ENCODE measurements around the gene KRT6B.

Gene KRT6B

DNA sequence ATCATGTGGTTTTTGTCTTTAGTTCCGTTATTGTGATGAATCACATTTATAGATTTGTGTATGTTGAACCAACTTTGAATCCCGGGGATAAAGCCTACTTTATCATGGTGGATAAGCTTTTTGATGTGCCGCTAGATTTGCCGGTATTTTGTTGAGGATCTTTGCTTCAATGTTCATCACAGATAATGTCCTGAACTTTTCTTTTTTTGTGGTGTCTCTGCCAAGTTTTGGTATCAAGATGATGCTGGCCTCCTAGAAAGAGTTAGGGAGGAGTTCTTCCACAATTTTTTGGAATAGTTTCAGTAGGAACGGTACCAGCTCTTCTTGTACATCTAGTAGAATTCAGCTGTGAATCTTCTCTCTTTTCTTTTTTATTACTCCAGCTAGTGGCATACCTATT lies 6.9 kb upstream of the KRT6B start:
- no peaks in the 10 kb centered on the region for H3F3A ChIP-seq (ENCODE audit: insufficient read depth, low read length)
- DNase-seq, result no peak
- no peaks in the 10 kb centered on the region for H3K79me2 ChIP-seq (ENCODE audit: low read length)
- TF ChIP-seq EZH2 (optimal IDR thresholded peaks at IDR 0.05; ENCODE audit: low read depth, low read length) (no peak), EZH2phosphoT487 (IDR thresholded peaks at IDR 0.05; ENCODE audit: low read length) (no peak)
- TF ChIP-seq, protein P1, sequence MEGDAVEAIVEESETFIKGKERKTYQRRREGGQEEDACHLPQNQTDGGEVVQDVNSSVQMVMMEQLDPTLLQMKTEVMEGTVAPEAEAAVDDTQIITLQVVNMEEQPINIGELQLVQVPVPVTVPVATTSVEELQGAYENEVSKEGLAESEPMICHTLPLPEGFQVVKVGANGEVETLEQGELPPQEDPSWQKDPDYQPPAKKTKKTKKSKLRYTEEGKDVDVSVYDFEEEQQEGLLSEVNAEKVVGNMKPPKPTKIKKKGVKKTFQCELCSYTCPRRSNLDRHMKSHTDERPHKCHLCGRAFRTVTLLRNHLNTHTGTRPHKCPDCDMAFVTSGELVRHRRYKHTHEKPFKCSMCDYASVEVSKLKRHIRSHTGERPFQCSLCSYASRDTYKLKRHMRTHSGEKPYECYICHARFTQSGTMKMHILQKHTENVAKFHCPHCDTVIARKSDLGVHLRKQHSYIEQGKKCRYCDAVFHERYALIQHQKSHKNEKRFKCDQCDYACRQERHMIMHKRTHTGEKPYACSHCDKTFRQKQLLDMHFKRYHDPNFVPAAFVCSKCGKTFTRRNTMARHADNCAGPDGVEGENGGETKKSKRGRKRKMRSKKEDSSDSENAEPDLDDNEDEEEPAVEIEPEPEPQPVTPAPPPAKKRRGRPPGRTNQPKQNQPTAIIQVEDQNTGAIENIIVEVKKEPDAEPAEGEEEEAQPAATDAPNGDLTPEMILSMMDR (IDR thresholded peaks at IDR 0.05; ENCODE audit: low read length), result no peak
- no peak overlapping the region for H3K27ac ChIP-seq (ENCODE audit: low read length)
- no peaks in the 10 kb centered on the region for H3K27me3 ChIP-seq (replicated peaks; ENCODE audit: insufficient read depth, low read length)
- no peaks in the 10 kb centered on the region for H3K9me2 ChIP-seq (replicated peaks; ENCODE audit: insufficient read depth, low read length)
- H3K9me3 ChIP-seq (replicated peaks; ENCODE audit: insufficient read depth, low read length), result no peaks in the 10 kb centered on the region
- no peaks in the 10 kb centered on the region for H3K36me3 ChIP-seq (replicated peaks; ENCODE audit: insufficient read depth, low read length)
- no peak overlapping the region for H3K4me3 ChIP-seq (ENCODE audit: low read length)
- H3K4me2 ChIP-seq (ENCODE audit: low read depth, low read length), result no peak overlapping the region
- no peak overlapping the region for H2AFZ ChIP-seq (ENCODE audit: low read length)
- no peak overlapping the region for H3K9ac ChIP-seq (ENCODE audit: low read length)
- H3K4me1 ChIP-seq (ENCODE audit: low read length), result no peaks in the 10 kb centered on the region
- H4K20me1 ChIP-seq (ENCODE audit: insufficient read depth, low read length), result no peaks in the 10 kb centered on the region

DNA sequence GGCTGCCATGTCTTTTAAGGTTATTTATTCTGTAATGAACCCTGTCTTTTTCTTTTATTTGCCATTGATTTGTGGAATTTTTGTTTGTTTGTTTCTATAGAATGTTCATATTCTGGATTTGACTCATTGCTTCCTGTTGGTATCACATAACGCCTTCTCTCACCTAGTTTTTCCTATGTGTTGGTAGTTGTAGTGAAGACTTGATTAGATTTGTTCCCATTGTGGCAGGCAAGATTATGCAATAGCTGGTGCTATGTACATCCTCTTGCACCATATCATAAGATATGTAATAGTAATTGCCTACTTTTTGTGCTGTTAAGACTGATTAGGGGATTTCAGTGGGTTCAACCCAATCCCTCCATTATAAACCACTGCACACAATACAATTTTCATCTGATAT lies 3.9 kb upstream of the KRT6B start:
- H3K9ac ChIP-seq (ENCODE audit: low read length), result no peak overlapping the region
- no peaks in the 10 kb centered on the region for H3K36me3 ChIP-seq (replicated peaks; ENCODE audit: insufficient read depth, low read length)
- H3K79me2 ChIP-seq (ENCODE audit: low read length), result no peaks in the 10 kb centered on the region
- TF ChIP-seq EZH2 (optimal IDR thresholded peaks at IDR 0.05; ENCODE audit: low read depth, low read length), result no peak
- TF ChIP-seq, protein P1 (IDR thresholded peaks at IDR 0.05; ENCODE audit: low read length), result no peak
- no peak for TF ChIP-seq EZH2phosphoT487 (IDR thresholded peaks at IDR 0.05; ENCODE audit: low read length)
- H3K9me3 ChIP-seq (replicated peaks; ENCODE audit: insufficient read depth, low read length), result no peaks in the 10 kb centered on the region
- H4K20me1 ChIP-seq (ENCODE audit: insufficient read depth, low read length), result no peaks in the 10 kb centered on the region
- no peaks in the 10 kb centered on the region for H3F3A ChIP-seq (ENCODE audit: insufficient read depth, low read length)
- no peak overlapping the region for H3K27ac ChIP-seq (ENCODE audit: low read length)
- H3K27me3 ChIP-seq (replicated peaks; ENCODE audit: insufficient read depth, low read length), result no peaks in the 10 kb centered on the region; the same call in 1 of the 2 replicates
- H3K4me2 ChIP-seq (ENCODE audit: low read depth, low read length), result no peak overlapping the region
- no peaks in the 10 kb centered on the region for H3K4me1 ChIP-seq (ENCODE audit: low read length)
- no peaks in the 10 kb centered on the region for H3K9me2 ChIP-seq (replicated peaks; ENCODE audit: insufficient read depth, low read length)
- no peak for DNase-seq
- H3K4me3 ChIP-seq (ENCODE audit: low read length), result no peak overlapping the region
- H2AFZ ChIP-seq (ENCODE audit: low read length), result no peak overlapping the region

DNA sequence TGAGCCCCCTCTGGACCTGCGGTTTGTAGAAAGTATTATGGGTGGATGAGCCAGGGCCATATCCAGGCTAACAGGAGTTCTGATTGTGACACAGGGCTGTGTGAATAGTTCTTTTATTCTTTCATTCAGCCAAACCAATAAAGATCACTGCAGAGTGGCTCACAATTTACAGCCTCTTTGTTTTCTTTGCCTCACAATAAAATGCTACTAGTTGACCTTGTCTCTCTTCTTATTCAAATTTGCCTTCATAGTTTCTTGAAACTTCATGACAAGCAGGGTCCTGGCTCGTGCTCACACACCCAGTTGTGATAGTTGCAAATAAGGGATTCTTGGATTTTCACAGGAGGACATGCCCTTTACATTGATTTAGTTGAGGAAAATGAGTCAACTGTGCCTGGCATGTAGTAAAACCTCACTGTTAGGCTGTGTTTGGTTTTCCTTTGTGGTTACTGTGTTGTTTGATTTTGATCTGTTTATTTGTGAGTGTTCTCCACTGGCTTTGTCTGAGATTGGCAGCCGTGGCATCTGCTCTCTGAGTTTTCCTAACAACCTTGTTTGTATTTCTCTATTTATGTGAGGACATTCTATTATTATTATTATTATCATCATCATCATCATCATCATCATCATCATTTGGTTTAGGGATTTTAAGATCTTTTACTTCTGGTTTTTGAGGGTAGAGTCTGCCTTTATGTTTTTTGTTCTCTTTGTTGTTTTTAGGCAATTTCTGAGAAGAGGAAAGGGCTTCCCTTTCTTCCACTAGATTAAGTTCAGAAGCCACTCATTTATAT lies 2.7 kb upstream of the KRT6B start:
- Histone ChIP-seq H3K4me2 (ENCODE audit: low read depth, low read length) (no peak overlapping the region), H3K27me3 (replicated peaks; ENCODE audit: insufficient read depth, low read length) (no peaks in the 10 kb centered on the region; the same call in 1 of the 2 replicates), H3K27ac (ENCODE audit: low read length) (no peak overlapping the region), H3K9me2 (replicated peaks; ENCODE audit: insufficient read depth, low read length) (no peaks in the 10 kb centered on the region), H3K9me3 (replicated peaks; ENCODE audit: insufficient read depth, low read length) (no peaks in the 10 kb centered on the region), H4K20me1 (ENCODE audit: insufficient read depth, low read length) (no peaks in the 10 kb centered on the region), H2AFZ (ENCODE audit: low read length) (no peak overlapping the region), H3K36me3 (replicated peaks; ENCODE audit: insufficient read depth, low read length) (no peaks in the 10 kb centered on the region), H3K4me3 (ENCODE audit: low read length) (no peak overlapping the region), H3K79me2 (ENCODE audit: low read length) (no peaks in the 10 kb centered on the region), H3K4me1 (ENCODE audit: low read length) (no peaks in the 10 kb centered on the region), H3K9ac (ENCODE audit: low read length) (no peak overlapping the region), H3F3A (ENCODE audit: insufficient read depth, low read length) (no peaks in the 10 kb centered on the region)
- TF ChIP-seq EZH2phosphoT487 (IDR thresholded peaks at IDR 0.05; ENCODE audit: low read length) (no peak), EZH2 (optimal IDR thresholded peaks at IDR 0.05; ENCODE audit: low read depth, low read length) (no peak)
- TF ChIP-seq, protein P1 (IDR thresholded peaks at IDR 0.05; ENCODE audit: low read length), result no peak
- no peak for DNase-seq

Measured in MM.1S (cell line).